Measurements from ENCODE around the gene CD74. TPM values are rescaled to one million over a fixed set of nuclear protein-coding genes. Genes with fewer than 3 reads are reported as not detected.

The CD74 gene
- total and polyA plus RNA-seq, 10 of the 15 experiments (the other 5 are each of a cell fraction or from before 2014, with no cell fraction given): 1,387 to 11,063 (median 3,922) TPM

- TF ChIP-seq REST (IDR thresholded peaks at IDR 0.05; ENCODE audit: low read depth, low read length) (peak; percentile 22; the same call in 1 of the 2 replicates), TCF12 (IDR thresholded peaks at IDR 0.05; ENCODE audit: low read depth, low read length) (peak; percentile 41; the same call in 1 of the 2 replicates), CEBPB (IDR thresholded peaks at IDR 0.05; ENCODE audit: borderline replicate concordance in 1 of 2, low read depth in 2 of 2, low read length in 2 of 2) (no peak), SP1 (IDR thresholded peaks at IDR 0.05; ENCODE audit: low read depth, low read length) (no peak), RFX5 (IDR thresholded peaks at IDR 0.05; ENCODE audit: low read depth, low read length) (no peak), MYC (IDR thresholded peaks at IDR 0.05; ENCODE audit: insufficient read depth, insufficient read length, insufficient replicate concordance, low read length, severe bottlenecking) (no peak), RCOR1 (conservative IDR thresholded peaks at IDR 0.05; ENCODE audit: low read depth, low read length) (0 out of 2 replicates have a peak, but pooled peaks have one; percentile 23), TCF7 (IDR thresholded peaks at IDR 0.05; ENCODE audit: borderline replicate concordance) (no peak), ETV6 (conservative IDR thresholded peaks at IDR 0.05 in 1 of 2, IDR thresholded peaks at IDR 0.05 in 1 of 2; ENCODE audit: borderline replicate concordance in 1 of 2, low read depth in 1 of 2) (no peak), POLR2AphosphoS5 (IDR thresholded peaks at IDR 0.05; ENCODE audit: low read length) (peak; percentile 80), ZSCAN29 (IDR thresholded peaks at IDR 0.05) (no peak), TCF3 (IDR thresholded peaks at IDR 0.05; ENCODE audit: borderline replicate concordance, insufficient read depth, low read depth, low read length) (peak; percentile 58; the same call in 1 of the 2 replicates), GATAD2B (conservative IDR thresholded peaks at IDR 0.05; ENCODE audit: low read depth) (no peak), TAF1 (IDR thresholded peaks at IDR 0.05; ENCODE audit: borderline replicate concordance, low read depth, low read length) (peak; percentile 71; the same call in 1 of the 2 replicates), CHD1 (IDR thresholded peaks at IDR 0.05; ENCODE audit: low read depth, low read length) (no peak), POLR2AphosphoS2 (IDR thresholded peaks at IDR 0.05; ENCODE audit: low read depth, low read length) (peak; percentile 87; the same call in 1 of the 2 replicates), STAT3 (IDR thresholded peaks at IDR 0.05; ENCODE audit: low read depth, low read length) (no peak), CREB1 (IDR thresholded peaks at IDR 0.05; ENCODE audit: low read depth) (no peak), ZNF217 (IDR thresholded peaks at IDR 0.05) (no peak), BCL11A (IDR thresholded peaks at IDR 0.05; ENCODE audit: low read depth, low read length) (peak; percentile 73), ELK1 (IDR thresholded peaks at IDR 0.05; ENCODE audit: low read depth, low read length) (no peak), NR2C1 (IDR thresholded peaks at IDR 0.05) (no peak), FOXK2 (IDR thresholded peaks at IDR 0.05) (no peak), MYB (IDR thresholded peaks at IDR 0.05; ENCODE audit: borderline replicate concordance, low read depth, low read length) (no peak), EZH2 (IDR thresholded peaks at IDR 0.05; ENCODE audit: borderline replicate concordance, control insufficient read depth, low read depth, low read length) (no peak), HDGF (IDR thresholded peaks at IDR 0.05) (no peak), SMAD5 (IDR thresholded peaks at IDR 0.05; ENCODE audit: low read depth) (peak; percentile 93)
Measured at GRCh38 chr5:150400316-150401075, 12.2 kb downstream of the CD74 start (continued).

All from GM12878 (cell line).